Measurements from ENCODE around the gene LPP. TPM values are rescaled to one million over a fixed set of nuclear protein-coding genes. Genes with fewer than 3 reads are reported as not detected.

The LPP gene
- total and polyA plus RNA-seq, 2 of the 4 experiments (the other 2 are of a cell fraction), result 16.0 to 130 TPM

DNA sequence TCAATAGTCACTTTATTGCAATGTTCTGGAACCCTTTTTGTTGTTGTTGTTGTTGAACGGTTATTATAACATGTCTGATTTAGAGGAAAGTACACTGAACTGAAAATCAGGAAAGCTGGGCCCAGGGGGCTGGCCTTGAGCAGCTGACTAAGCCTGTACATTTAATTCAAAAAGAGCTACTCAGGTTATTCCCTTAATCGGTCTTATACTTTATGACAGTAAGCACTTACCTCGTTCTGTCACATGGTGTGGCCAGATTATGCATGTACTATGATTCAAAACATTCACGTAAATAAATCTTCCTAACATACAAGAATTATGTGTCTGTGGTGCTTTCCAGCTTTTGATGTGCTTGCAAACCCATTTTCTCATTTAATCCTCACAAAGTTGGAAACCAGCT is 635.3 kb downstream of the LPP start:
- 20% methylated on average over 2 of the region's 4 CpGs; no CpG with 5 or more reads in 1 of the 2 experiments for WGBS, 2 experiments (ENCODE audit: extremely low coverage in 2 of 2, insufficient read length in 1 of 2)
- Histone ChIP-seq H3K36me3 (ENCODE audit: control insufficient read depth, insufficient read depth, low read length) (peaks cover 6% of the 10 kb centered on the region), H3K14ac (replicated peaks; ENCODE audit: low read depth, low read length) (0 out of 2 replicates have a peak overlapping the region, but pooled peaks have one; percentile 22), H4K5ac (ENCODE audit: low read depth, low read length) (0 out of 2 replicates have a peak overlapping the region, but pooled peaks have one; percentile 23), H2BK5ac (ENCODE audit: low read depth, low read length, poor library complexity, severe bottlenecking) (no peak overlapping the region), H2AFZ (replicated peaks; ENCODE audit: low read length, poor library complexity) (no peak overlapping the region), H2BK20ac (ENCODE audit: low read depth, low read length) (no peak overlapping the region; the same call in 1 of the 2 replicates), H3K18ac (ENCODE audit: low read depth, low read length) (no peak overlapping the region), H2BK120ac (ENCODE audit: low read depth, low read length) (no peak overlapping the region; the same call in 1 of the 2 replicates), H3K23ac (ENCODE audit: low read depth, low read length) (no peak overlapping the region), H3K4me1 (ENCODE audit: control insufficient read depth, insufficient read depth, low read length) (peaks cover 11% of the 10 kb centered on the region), H2AK5ac (ENCODE audit: low read depth, low read length) (no peak overlapping the region; the same call in 1 of the 2 replicates), H3K27me3 (ENCODE audit: control insufficient read depth, insufficient read depth, low read length) (no peaks in the 10 kb centered on the region), H3K4me2 (ENCODE audit: low read depth, low read length) (no peak overlapping the region), H3K4me3 (ENCODE audit: insufficient read depth, low read depth, low read length) (no peak overlapping the region), H3K56ac (ENCODE audit: extremely low read depth, insufficient read depth, low read length) (no peak overlapping the region), H3K79me1 (ENCODE audit: low read depth in 1 of 2, low read length in 2 of 2) (peaks cover 19 to 67% of the 10 kb centered on the region in 2 experiments), H4K91ac (ENCODE audit: insufficient read depth, low read depth, low read length) (no peak overlapping the region; the same call in 1 of the 2 replicates), H2AK9ac (replicated peaks; ENCODE audit: low read depth, low read length, poor library complexity) (no peak overlapping the region), H4K8ac (ENCODE audit: low read depth in 2 of 2, low read length in 2 of 2) (0 out of 4 replicates have a peak overlapping the region, but pooled peaks of 1 of the 2 experiments have one; percentile 22), H3K9me3 (ENCODE audit: control insufficient read depth, insufficient read depth, low read length) (no peaks in the 10 kb centered on the region), H3K27ac (ENCODE audit: insufficient read depth, low read length) (no peak overlapping the region; the same call in 1 of the 2 replicates), H2BK15ac (ENCODE audit: low read depth, low read length) (no peak overlapping the region), H4K20me1 (ENCODE audit: insufficient read depth, low read length) (peaks cover 16% of the 10 kb centered on the region; the same call in 1 of the 2 replicates), H3K4ac (ENCODE audit: low read depth, low read length) (no peak overlapping the region), H3K9ac (ENCODE audit: low read depth, low read length) (no peak overlapping the region), H3K9me1 (ENCODE audit: insufficient read depth, low read length) (peaks cover 22% of the 10 kb centered on the region)
- ChIA-PET CTCF (no interaction called here), POLR2A (ENCODE audit: unreplicated experiment) (no interaction called here)
- peak; percentile 30 for DNase-seq
- intact Hi-C loops (cut with micrococcal nuclease), result loop anchor here (5.0 kb wide), 1 partner anchor 1047 kb away; no protein-coding TSS in a partner anchor
- dilution Hi-C loops (cut with HindIII; ENCODE audit: low sequenced_read_pairs, unreplicated experiment), result no loop called here
- in situ Hi-C loops (cut with MboI; ENCODE audit: low sequenced_read_pairs), result no loop called here
- ATAC-seq (ENCODE audit: low read depth), result no peak
- BruUV-seq (replicated peaks), result no TSS peak
- no peak for TF ChIP-seq NFE2L2 (IDR thresholded peaks at IDR 0.05; ENCODE audit: low read depth, low read length)
- no peak for TF ChIP-seq BHLHE40 (IDR thresholded peaks at IDR 0.05; ENCODE audit: low read depth, low read length)
- TF ChIP-seq RFX5 (IDR thresholded peaks at IDR 0.05; ENCODE audit: low read depth, low read length), result no peak
- TF ChIP-seq RAD21 (IDR thresholded peaks at IDR 0.05; ENCODE audit: low read length), result no peak
- TF ChIP-seq, protein P1, sequence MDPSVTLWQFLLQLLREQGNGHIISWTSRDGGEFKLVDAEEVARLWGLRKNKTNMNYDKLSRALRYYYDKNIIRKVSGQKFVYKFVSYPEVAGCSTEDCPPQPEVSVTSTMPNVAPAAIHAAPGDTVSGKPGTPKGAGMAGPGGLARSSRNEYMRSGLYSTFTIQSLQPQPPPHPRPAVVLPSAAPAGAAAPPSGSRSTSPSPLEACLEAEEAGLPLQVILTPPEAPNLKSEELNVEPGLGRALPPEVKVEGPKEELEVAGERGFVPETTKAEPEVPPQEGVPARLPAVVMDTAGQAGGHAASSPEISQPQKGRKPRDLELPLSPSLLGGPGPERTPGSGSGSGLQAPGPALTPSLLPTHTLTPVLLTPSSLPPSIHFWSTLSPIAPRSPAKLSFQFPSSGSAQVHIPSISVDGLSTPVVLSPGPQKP (IDR thresholded peaks at IDR 0.05; ENCODE audit: borderline replicate concordance, low read depth, low read length), result no peak
- no peak for TF ChIP-seq CHD1 (IDR thresholded peaks at IDR 0.05; ENCODE audit: low read depth, low read length)
- no peak for TF ChIP-seq MAFK (IDR thresholded peaks at IDR 0.05; ENCODE audit: low read depth, low read length)
- TF ChIP-seq, protein P2, sequence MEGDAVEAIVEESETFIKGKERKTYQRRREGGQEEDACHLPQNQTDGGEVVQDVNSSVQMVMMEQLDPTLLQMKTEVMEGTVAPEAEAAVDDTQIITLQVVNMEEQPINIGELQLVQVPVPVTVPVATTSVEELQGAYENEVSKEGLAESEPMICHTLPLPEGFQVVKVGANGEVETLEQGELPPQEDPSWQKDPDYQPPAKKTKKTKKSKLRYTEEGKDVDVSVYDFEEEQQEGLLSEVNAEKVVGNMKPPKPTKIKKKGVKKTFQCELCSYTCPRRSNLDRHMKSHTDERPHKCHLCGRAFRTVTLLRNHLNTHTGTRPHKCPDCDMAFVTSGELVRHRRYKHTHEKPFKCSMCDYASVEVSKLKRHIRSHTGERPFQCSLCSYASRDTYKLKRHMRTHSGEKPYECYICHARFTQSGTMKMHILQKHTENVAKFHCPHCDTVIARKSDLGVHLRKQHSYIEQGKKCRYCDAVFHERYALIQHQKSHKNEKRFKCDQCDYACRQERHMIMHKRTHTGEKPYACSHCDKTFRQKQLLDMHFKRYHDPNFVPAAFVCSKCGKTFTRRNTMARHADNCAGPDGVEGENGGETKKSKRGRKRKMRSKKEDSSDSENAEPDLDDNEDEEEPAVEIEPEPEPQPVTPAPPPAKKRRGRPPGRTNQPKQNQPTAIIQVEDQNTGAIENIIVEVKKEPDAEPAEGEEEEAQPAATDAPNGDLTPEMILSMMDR (conservative IDR thresholded peaks at IDR 0.05; ENCODE audit: low read depth, low read length), result no peak
- no peak for TF ChIP-seq POLR2A (IDR thresholded peaks at IDR 0.05; ENCODE audit: low read depth, low read length)
- TF ChIP-seq FOS (IDR thresholded peaks at IDR 0.05; ENCODE audit: low read depth, low read length), result no peak
- TF ChIP-seq SMC3 (IDR thresholded peaks at IDR 0.05; ENCODE audit: low read depth, low read length), result no peak
- TF ChIP-seq, protein P3, sequence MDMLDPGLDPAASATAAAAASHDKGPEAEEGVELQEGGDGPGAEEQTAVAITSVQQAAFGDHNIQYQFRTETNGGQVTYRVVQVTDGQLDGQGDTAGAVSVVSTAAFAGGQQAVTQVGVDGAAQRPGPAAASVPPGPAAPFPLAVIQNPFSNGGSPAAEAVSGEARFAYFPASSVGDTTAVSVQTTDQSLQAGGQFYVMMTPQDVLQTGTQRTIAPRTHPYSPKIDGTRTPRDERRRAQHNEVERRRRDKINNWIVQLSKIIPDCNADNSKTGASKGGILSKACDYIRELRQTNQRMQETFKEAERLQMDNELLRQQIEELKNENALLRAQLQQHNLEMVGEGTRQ (IDR thresholded peaks at IDR 0.05; ENCODE audit: low read depth, low read length), result no peak
- TF ChIP-seq RCOR1 (IDR thresholded peaks at IDR 0.05; ENCODE audit: insufficient replicate concordance, low read length), result no peak
- TF ChIP-seq MAZ (IDR thresholded peaks at IDR 0.05; ENCODE audit: borderline replicate concordance, low read depth, low read length), result no peak
- TF ChIP-seq CEBPB (IDR thresholded peaks at IDR 0.05; ENCODE audit: low read depth, low read length), result no peak
- no peak for TF ChIP-seq MXI1 (IDR thresholded peaks at IDR 0.05; ENCODE audit: borderline replicate concordance, low read depth, low read length)
